Dermis microvascular lymphatic vessel endothelial cell (primary cell): Measurements from ENCODE around the gene NPAS1. TPM values are rescaled to one million over a fixed set of nuclear protein-coding genes. Genes with fewer than 3 reads are reported as not detected.

Experiments used
- DNase-seq, 2 donors: peaks; one replicate each; pipeline versions ENCODE4 v3.0.0 to v3.0.0-alpha.2; 2010; ENCODE audit warnings: low read depth in 2 of 2
- total RNA-seq: library from RNA; depleted of rRNA; stranded (reverse); fragments of >200 nt; gene quantifications from 2 replicates; pipeline ENCODE4 v1.2.1, GENCODE V29; 2014

NPAS1 gene
- total RNA-seq, 1 donor from 2014 or later, result not detected

DNA sequence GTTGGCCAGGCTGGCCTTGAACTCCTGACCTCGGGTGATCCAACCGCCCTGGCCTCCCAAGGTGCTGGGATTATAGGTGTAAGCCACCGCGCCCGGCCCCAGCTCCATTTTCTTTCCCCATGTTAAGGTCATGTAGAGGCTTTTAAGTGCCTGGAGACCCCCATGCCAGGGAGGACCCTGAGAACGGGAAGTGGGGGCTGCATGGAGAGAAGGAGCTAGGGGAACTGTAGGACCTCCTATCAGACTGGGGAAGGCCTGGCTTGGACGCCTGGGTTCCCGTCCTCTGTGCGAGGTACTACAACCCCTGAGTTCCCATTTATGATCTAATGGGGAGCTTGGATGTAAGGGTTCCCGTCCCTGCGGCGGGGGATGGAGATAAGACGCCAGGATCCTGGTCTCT, 714 bp upstream of the NPAS1 start:
- no peak for DNase-seq

DNA sequence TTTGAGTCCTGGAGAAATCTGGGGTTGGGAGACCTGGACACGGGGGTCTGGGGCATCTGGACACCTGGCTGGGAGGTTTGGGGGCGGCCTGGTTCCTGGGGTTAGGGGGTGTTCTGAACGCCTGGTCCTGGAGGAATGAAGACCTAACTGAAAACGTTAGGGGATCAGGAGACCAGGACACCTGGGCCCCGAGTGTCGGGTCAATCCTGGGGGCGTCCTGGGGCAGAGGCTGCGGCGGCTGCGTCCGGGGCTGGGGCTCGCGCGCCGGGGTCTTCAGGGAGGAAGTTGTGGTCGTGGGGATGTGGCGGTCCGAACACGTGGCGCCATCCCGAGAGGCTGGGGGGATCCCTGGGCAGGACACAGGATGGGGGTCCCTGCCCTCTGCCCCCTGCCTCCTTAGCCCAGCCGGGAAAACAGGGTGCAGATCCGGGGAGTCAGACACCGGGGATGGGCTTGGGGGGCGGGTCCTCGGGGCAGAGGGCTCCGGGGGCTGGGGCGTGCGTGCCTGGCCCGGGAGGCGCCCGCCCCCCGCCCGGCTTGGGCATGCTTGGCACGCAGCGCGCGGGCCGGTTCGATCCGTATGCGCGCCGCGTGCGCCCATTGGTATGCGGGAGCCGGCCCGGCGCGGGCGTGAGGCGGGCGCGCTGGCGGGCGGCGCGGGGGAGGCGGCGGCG, 632 bp downstream of the NPAS1 start:
- no peak for DNase-seq

DNA sequence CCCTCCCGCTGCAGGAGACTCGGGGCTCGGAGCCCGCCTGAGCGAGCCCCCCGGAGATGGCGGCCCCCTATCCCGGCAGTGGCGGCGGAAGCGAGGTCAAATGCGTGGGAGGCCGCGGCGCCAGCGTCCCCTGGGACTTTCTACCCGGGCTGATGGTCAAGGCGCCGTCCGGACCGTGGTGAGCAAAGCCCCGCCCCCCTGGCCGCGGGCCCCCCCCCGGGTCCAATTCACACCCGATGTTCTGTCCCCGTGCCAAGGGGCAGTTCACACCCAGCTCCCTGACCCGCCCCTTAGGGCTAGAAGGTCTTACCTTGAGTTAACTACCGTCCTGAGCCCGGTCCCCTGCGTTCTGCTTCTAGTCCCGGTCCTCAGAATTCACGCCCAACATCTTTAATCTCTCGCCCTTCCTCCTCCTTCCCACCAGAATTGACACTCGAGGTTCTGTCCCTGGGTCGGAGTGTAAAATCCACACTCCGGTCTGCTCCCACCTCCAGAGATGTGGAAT, 1.4 kb downstream of the NPAS1 start:
- DNase-seq, result no peak

- no peak for DNase-seq
These were observed 2.0 kb downstream of the NPAS1 start for GRCh38 chr19:47021536-47022139.

- no peak for DNase-seq
These were observed 2.5 kb downstream of the NPAS1 start for GRCh38 chr19:47022140-47022536.

DNA sequence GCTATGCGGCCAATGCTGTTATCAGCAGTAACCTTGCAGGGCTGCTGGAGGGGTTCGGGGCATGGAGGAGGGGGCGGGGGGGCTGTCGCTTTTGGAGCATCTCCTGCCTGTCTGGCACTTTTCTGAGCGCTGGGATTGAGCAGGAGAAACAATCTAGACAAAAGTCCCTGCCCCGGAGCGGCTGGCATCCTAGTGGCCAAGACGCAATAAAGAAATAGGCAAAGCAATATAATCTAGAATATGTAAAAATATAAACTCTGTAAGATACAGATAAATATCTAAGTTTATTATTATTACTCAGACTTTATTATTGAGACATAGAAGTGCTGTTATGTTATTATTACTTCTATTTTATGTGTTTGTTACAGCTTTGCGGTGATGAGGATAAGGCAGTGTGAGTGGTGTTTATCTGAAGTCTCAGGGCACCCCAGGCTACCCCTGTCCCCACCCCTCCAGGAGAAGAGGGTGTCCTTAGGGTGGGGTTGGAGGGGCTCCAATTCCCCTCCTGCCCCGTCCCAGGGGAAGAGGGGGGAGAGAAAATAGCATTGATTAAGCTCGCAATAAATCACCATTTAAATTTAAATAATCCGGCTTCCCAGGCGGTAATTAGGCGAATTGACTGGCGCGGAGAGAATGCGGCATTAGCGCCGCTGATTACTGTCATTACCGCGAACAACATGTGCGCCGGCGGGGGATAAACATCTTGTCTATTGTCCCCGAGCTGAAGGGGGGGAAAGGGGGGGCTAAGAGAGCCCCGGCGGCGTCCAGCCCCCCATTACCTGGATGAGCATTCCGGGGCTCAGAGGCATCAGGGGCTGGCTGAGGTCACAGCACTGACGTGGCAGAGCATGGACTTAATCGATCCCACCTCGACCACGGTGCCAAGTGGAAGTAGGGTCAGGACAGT, 3.2 kb downstream of the NPAS1 start:
- DNase-seq, result no peak

DNA sequence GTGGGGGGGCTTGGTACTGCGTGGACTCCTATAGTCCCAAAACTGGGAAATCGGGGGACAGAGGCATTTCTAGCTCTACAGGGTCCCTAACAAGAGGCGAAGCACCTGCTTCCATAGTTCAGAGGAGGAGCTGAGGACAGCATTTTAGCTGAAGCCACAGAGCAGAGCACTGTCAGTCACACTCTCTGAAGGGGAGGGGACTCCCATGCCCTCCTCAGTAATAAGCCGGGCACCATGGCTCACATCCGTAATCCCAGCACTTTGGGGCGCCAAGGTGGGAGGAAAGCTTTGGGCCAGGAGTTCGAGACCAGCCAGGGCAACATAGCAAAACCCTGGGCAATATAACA, 3.8 kb downstream of the NPAS1 start:
- DNase-seq, result no peak

DNA sequence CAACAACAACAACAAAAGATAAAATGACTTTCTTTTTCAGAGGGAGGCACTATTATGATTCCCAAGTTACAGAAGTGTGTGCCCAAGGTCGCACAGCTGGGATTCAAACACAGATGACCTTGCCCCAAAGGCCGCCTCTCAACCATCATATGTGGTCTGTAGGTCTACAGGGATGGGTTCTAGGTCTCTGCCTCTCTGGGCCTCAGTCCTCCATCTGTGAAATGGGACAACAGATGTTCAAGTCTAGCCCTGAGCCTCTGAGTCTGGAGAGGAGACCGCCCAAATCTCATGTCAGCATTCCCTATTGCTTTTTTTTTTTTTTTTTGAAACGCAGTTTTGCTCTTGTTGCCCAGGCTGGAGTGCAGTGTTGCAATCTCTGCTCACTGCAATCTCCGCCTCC, 4.9 kb downstream of the NPAS1 start:
- DNase-seq, result no peak

DNA sequence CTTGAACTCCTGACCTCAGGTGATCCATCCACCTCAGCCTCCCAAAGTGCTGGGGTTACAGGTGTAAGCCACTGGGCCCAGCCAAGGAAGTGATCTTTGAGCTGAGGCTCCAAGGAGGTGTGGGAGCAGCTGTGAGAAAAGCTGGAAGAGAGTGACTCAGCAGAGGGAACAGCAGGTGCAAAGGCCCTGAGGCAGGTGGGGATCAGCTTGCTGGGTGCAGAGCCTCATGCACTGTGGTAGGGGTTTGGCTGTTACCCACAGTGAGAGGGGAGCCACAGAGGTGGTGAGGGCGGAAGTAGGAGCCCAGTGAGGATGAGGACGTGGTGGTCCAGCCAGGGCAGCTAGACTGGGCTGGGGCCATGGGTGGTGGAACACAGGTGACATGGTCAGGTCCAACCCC, 6.5 kb downstream of the NPAS1 start:
- DNase-seq, result no peak

DNA sequence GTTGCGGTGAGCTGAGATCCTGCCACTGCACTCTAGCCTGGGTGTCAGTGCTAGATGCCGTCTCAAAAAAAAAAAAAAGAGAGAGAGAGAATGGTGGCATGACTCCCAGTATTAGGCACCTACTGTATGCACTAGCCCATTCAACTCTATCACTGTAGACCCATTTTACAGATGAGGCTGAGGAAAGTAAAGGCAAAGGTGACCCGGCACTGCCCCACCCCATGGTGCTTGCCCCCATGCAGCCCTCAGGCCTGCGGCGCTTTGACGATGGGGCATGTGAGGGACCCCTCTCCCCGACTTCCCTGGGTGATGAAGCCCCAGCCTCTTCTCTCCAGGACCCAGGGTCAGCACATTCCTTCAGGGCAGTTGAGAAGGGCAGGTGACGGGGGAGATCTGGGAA, 7.3 kb downstream of the NPAS1 start:
- no peak for DNase-seq

- DNase-seq, result no peak
These were observed 8.0 kb downstream of the NPAS1 start for GRCh38 chr19:47027586-47028088.

DNA sequence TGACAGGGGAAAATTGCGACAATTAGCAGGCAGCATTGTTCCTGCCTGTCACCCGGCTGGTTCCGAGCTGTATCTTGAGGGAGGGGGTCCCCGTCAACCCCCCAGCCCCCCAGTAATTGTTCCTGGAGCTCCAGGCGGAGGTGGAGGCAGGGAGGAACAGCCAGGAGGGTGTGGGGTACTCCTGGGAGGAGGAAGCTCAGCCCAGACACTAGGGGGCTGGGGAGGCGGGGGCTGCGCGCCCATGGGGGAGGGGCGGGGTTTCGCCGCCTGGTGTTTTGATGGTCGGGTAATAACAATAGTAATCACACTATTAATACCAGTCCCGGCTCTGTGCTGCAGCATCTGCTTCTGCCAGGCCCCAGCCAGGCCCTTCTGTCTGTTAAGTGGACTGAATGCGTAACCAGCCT, 8.6 kb downstream of the NPAS1 start:
- no peak for DNase-seq

- peak in 1 of 2 donors; percentile 42 for DNase-seq
These were observed 12.7 kb downstream of the NPAS1 start for GRCh38 chr19:47032171-47032811.

GRCh38 chr19:47035127-47036096, 15.8 kb downstream of the NPAS1 start:
- DNase-seq, result peak in 1 of 2 donors; percentile 74

- DNase-seq, result no peak
These were observed 16.5 kb downstream of the NPAS1 start for GRCh38 chr19:47036097-47036651.

DNA sequence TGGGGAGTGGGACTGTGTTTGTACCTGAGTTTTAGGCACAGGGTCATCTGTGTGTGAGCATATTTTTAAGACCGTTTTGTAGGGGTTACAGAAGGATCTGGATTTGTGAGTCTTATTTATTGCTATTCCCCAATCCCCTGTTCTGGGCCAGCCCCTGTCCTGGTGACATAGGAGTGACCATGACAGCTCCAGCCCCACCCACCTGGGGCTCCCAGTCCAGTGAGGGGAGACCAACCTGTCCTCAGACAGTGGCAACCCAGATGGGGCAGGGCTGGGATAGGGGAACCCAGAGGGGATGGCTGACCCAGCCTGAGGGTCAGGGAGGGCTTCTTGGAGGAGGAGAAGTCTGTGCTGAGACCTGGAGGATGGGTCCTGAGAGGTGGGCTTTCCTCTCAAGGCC, 18.1 kb downstream of the NPAS1 start:
- DNase-seq, result no peak

GRCh38 chr19:47039239-47039874, 19.7 kb downstream of the NPAS1 start:
- no peak for DNase-seq

DNA sequence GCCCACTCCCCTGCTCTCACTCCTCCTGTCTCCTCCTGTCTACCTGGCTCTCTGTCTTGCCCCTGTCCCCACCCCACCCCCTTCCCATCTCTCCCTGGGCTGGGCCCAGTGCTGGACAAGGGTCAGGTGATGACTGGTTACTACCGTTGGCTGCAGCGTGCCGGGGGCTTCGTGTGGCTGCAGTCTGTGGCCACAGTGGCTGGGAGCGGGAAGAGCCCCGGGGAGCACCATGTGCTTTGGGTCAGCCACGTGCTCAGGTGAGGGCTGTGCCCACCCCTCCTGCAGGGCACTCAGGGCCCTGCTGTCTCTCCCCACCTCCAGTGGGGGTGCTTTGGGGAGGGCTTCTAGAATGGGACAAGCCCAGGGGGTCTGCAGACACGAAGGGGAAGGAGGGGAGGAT, 21.2 kb downstream of the NPAS1 start:
- no peak for DNase-seq

- DNase-seq, result no peak
These were observed 25.6 kb downstream of the NPAS1 start for GRCh38 chr19:47044946-47045866.
